ENCODE measurements around the gene AMBRA1.
"Not testable (repeated sequence)": the region's sequence is repeated elsewhere in the genome, so short reads cannot be mapped to it uniquely, and the experiment has no call there.

Gene AMBRA1

DNA sequence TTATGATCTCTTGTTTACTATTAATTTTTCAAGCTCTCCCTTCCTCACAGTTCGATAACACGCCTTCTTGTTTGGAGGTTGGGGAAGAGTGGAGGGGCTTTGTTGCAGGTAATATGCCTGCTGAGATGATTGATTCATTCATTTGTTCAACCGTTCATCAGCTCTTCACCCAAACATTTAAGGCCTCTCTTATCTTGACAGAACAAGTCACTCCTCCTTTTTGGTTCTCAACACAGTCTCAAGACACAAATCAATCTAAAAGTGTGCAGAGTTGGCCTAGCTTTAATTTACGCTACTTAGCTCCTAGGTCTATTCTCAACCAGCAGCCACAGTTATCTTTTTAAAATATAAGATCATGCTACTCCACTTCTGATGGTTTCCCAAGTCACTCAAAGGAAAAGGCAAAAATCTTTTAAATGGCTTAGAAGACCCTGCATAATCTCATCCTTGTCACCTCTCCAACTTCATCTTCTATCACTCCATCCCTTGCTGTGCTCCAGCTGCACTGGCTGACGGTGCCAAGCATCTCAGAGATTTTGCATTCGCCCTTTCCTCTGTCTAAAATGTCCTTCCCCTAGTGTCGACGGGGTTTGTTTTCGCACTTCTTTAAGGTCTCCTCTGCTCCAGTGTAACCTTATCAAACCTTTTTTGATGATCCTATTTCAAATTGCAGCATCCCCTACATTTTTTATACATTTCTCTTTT, 60.3 kb downstream of the AMBRA1 start:
- no peak for DNase-seq (ENCODE audit: low spot score)

GRCh38 chr11:46529928-46530574, 63.8 kb downstream of the AMBRA1 start:
- no peak for DNase-seq (ENCODE audit: low spot score)

DNA sequence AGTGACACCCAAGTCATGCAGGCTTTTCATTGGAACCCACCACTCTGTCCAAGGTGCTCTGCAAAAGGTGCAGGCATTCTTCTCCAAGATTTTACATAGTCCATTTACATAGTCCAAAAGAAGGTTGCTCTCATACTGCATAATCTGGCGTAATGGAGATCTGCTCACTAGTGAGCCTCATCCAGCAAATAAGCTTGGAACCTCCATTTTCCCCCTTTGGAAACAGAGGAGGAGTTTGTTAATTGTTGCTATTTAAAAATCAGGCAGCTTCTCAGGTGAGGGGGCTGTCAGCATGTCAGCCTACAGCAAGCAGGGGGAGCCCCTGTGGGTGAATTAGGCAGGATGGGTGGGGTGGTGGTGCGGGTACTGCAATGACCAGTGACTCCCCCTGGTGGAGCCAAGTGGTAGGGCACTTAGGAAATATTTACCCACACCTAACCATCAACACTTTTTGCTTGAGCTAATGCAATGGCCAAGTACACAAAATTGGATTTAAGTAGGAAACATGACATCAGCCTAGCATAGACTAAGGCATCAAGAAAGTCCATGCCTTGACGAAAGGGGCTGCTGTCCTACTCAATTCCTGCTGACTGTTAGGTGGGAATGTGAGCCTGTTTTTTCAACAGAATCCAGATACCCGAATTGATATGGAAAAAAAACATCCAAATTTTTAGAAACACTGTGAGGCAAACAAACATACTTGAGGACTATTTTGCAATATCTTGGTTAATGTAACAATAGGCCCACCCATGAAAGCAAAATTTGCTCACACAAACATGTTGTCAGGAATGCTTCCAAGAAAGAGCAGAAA, 64.5 kb downstream of the AMBRA1 start:
- DNase-seq (ENCODE audit: low spot score), result peak; percentile 85

- no peak for DNase-seq (ENCODE audit: low spot score)
These were observed 65.3 kb downstream of the AMBRA1 start for GRCh38 chr11:46528445-46529094.

DNA sequence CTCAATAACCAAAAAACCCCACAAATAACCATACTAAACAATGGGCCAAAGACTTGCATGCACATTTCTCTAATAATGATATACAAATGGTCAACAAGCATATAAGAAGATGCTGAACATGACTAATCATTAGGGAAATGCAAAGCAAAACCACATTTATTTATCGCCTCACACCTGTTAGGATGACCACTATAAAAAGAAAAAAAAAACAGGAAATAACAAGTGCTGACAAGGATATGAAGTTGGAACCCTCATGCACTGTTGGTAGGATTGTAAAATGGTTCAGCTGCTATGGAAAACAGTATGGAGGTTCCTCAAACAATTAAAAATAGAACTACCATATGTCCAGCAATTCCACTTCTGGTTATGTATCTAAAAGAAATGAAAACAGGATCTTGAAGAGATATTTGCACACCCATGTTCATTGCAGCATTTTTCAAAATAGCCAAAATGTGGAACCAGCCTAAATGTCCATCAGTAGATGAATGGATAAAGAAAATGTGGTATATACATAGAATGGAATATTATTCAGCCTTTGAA, 66.2 kb downstream of the AMBRA1 start:
- no peak for DNase-seq (ENCODE audit: low spot score)

GRCh38 chr11:46526216-46527215, 67.3 kb downstream of the AMBRA1 start:
- no peak for DNase-seq (ENCODE audit: low spot score)

DNA sequence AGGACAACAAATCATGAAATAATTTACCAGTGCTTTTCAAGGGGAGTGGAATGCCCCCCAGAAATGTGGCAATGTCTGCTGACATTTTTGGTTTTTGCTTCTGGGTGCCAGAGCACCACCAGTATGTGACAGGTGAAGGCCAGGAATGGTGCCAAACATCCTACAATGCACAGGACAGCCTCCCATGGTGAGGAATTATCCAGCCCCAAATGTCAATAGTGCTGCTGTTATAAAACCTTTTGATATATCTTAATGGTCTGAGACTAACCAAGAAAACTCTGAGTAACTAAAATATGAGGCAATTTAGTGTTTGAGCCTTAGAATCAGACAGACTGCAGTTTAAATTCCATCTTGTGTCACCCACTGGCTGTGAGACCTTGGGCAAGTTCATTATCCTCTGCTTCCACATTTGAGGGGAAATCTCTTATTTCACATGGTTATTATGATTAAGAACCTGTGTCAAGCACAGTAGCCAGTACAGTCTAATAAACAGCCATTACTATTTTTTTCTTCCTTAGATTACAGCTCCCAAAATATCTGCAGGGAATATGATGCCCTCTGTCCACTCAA, 69.5 kb downstream of the AMBRA1 start:
- no peak for DNase-seq (ENCODE audit: low spot score)

GRCh38 chr11:46523290-46523689, 70.5 kb downstream of the AMBRA1 start:
- no peak for DNase-seq (ENCODE audit: low spot score)

DNA sequence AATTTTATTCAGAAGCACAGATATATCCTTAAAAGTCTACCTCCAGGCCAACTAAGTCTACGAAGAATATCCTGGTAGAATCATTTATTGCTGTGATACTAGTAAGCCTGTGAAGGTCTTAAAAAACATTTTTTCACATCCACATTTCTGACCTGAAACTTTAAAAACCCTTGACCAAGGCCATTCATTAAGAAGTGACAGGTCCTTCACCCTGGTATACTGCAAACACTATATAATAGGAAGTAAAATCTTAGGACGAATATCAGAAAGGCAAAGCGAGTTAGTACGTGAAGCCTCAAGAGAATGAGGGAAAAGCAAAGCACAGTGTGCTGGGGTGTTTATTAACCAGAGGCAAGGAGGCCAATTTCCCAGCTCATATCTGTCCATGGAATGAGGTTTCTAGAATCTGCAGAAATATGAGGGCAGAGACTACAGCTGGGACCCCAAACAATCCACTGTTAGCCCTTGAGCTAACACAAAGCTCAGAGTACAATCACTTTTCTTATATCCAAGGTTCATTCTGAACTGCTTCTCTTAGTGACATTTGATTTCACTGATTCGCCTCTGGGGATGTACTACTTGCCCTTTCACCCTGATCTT, 71.0 kb downstream of the AMBRA1 start:
- DNase-seq (ENCODE audit: low spot score), result no peak

GRCh38 chr11:46521961-46522681, 71.7 kb downstream of the AMBRA1 start:
- DNase-seq (ENCODE audit: low spot score), result peak; percentile 7

GRCh38 chr11:46520971-46521745, 72.7 kb downstream of the AMBRA1 start:
- DNase-seq (ENCODE audit: low spot score), result peak; percentile 55

GRCh38 chr11:46519351-46519750, 74.5 kb downstream of the AMBRA1 start:
- DNase-seq (ENCODE audit: low spot score), result no peak

DNA sequence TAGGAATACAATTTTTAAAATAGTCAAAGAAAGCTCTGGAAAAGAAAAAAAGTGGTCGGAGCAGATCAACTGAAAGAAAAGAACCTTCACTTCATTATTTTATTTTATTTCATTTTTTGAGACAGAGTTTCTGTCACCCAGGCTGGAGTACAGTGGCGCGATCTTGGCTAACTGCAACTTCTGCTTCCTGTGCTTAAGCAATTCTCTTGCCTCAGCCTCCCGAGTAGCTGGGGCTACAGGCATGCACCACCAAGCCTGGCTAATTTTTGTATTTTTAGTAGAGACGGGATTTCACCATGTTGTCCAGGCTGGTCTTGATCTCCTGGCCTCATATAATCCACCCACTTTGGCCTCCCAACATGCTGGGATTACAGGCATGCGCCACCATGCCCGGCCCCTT, 74.9 kb downstream of the AMBRA1 start:
- not testable (repeated sequence) for DNase-seq (ENCODE audit: low spot score)

GRCh38 chr11:46514370-46514769, 79.5 kb downstream of the AMBRA1 start:
- no peak for DNase-seq (ENCODE audit: low spot score)

- no peak for DNase-seq (ENCODE audit: low spot score)
These were observed 79.9 kb downstream of the AMBRA1 start for GRCh38 chr11:46513934-46514342.

DNA sequence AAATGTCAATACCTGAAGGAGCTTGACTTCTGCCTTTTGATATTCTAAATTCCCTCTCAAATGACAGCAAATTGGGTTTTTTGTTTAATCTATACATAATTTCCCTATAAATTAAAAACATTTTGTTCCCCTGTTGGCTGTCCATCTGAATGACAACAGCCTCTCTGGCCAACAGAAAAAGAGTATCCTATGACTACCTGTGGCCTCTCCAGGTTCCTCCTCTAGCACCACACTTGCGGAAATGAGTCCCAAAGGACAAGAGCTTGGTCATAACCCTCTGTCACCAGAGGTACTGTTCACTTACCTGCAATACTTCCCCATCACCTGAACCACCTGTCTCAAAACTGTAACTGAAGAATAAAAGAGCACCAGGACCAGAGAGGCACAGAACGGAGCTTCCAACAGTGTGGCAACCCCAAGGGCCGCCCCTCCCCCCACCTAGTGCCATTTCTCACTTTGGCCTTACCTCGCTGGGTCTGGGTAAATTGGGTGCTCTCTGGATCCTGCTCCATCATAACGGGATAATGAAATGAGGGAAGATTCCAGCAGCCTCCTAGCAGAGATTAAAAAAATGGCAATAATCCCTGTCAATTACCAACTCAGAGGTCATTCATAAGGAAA, 81.5 kb downstream of the AMBRA1 start:
- no peak for DNase-seq (ENCODE audit: low spot score)

DNA sequence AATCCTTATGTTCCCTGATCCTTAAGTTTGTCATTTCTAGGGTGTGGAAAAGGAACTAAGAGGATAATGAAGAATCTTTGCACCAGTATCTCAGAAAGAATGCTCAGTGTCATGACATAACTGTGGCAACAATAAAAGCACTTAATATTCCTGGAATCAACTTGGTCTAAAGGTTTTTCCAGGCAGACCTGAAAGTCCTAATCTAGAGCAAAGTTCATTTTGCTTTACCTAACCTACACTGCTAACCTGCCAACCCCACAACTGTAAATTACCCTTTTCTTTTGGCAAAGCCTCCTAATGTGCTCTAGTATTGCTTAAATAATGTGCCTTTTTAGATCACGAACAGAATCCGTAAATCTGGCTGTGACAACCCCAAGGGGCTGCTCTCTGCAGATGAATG, 82.5 kb downstream of the AMBRA1 start:
- no peak for DNase-seq (ENCODE audit: low spot score)

- no peak for DNase-seq (ENCODE audit: low spot score)
These were observed 85.5 kb downstream of the AMBRA1 start for GRCh38 chr11:46508360-46508759.
